NCI-H2081 treated with DMSO at 0.1 percent for 48 hours (cell line): ENCODE measurements around the gene FYCO1.

Source experiments
- DNase-seq: peaks from one replicate; lab custom pipeline; 2025; lab: John Stamatoyannopoulos, UW

Gene FYCO1

GRCh38 chr3:45915518-45916231 lies 79.9 kb downstream of the FYCO1 start:
- no peak for DNase-seq

DNA sequence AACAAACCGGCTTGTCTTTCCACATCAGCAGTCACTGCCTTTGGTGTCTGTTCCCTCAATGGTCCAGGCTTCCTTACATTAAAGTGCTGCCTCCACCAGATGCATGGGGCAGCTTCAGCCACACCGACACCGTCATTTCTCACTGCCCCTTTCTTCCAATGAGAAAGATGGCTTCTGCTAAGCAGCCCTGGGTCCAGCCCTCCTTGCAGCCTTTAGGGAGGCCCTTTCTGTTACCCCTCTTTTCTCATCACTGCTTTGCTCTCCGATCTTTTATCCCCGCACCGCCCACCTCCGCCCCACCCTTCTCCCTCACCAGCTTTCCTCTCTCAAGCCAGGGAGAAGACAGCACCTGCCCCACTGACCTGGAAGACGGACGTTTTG lies 80.6 kb downstream of the FYCO1 start:
- no peak for DNase-seq

GRCh38 chr3:45914362-45915058 lies 81.1 kb downstream of the FYCO1 start:
- DNase-seq, result no peak

GRCh38 chr3:45912435-45912834 lies 83.2 kb downstream of the FYCO1 start:
- DNase-seq, result no peak

- DNase-seq, result no peak
Observed at GRCh38 chr3:45911511-45912226, 84.0 kb downstream of the FYCO1 start.

- no peak for DNase-seq
Observed at GRCh38 chr3:45910892-45911291, 84.7 kb downstream of the FYCO1 start.

DNA sequence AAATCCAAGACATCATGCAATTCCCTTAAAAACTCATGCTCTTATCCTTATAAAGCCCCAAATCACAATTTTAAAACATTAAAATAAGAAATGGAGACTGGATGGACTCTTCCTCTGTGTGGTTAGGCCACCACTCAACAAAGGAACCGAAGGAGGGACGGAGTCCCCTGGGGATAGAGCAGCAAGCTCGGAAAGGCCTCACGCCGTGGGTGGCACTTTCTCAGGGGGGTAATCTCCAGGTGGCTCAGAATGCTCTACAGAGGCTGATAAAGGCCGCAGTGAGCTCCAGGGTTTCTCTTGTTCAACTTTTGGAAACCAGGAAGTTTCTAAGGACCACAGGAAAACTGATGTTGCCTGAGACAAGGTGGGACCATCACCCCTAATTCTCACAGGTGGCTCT lies 86.1 kb downstream of the FYCO1 start:
- DNase-seq, result no peak

DNA sequence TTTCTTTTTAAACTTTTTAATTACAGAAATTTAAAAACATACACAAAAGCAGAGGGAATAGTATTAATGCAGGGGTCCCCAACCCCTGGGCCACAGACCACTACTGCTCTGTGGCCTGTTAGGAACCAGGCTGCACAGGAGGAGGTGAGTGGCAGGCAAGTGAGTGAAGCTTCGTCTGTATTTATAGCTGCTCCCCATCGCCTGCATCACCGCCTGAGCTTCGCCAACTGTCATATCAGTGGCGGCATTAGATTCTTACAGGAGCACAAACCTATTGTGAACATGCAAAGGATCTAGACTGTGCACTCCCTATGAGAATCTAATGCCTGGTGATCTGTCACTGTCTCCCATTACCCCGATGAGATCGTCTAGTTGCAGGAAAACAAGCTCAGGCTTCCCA lies 86.9 kb downstream of the FYCO1 start:
- DNase-seq, result no peak

DNA sequence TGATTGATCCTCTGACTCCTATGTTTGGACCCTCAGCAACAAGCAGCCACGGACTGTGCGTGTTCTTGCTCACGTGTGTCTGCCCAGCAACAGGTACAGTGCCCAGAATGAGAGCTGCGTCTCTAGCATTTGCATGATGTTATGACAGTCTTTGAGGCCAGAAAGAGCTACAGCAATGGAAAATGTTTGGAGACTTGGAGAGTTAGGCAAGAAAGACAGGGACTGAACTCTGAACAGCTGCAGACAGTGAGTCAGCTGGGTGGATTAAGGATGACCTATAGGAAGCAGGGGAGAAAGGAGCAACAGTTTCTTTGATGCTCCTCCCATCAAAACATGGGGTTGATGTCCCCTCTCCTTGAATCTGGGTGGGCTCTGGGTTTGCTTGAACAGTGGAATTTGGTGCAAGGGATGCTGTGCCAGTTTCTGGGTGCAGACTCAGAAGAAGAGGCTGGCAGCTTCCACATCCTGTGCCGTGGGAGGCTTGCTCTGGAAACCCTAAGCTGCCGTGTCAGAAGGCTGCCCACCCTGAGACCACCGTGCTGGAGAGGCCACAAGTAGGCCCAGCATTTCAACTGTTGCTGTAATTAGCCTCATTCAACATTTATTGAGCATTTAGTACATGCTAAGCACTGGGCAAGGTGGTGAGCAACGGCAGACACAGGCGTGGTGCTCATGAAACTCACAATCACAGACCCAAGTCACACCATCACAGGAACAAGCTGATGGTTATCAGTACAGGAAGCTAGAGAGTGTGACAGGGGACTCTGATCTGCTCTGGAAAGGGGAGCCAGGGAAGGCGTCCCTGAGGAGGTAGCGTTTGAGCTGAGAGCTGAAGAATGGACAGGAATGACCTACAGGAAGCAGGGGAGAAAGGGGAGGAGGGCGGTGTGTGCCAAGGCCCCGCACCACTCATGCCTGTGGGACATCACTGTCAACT lies 87.6 kb downstream of the FYCO1 start:
- DNase-seq, result no peak

- no peak for DNase-seq
Observed at GRCh38 chr3:45906681-45907407, 88.8 kb downstream of the FYCO1 start.

GRCh38 chr3:45905755-45906154 lies 89.9 kb downstream of the FYCO1 start:
- DNase-seq, result no peak

- no peak for DNase-seq
Observed at GRCh38 chr3:45904931-45905330, 90.7 kb downstream of the FYCO1 start.

DNA sequence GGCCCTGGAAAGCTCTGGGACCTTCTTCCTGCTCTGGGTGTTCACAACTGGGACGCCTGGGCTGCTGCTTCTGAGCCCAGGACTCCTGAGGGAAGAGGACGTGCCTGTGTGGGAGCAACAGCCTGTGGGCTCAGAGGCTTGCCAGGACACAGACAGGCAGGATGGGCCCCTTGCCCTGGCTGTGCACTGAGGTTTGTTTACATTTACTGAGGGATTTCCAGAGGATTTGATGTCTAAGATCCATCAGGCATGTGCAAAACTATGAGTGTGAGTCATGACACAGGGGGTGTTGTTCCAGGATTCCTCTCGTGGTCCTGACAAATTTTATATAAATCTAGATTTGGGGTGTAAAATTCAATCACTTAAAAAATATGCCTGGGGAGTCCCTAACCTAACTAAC lies 98.7 kb downstream of the FYCO1 start:
- no peak for DNase-seq

DNA sequence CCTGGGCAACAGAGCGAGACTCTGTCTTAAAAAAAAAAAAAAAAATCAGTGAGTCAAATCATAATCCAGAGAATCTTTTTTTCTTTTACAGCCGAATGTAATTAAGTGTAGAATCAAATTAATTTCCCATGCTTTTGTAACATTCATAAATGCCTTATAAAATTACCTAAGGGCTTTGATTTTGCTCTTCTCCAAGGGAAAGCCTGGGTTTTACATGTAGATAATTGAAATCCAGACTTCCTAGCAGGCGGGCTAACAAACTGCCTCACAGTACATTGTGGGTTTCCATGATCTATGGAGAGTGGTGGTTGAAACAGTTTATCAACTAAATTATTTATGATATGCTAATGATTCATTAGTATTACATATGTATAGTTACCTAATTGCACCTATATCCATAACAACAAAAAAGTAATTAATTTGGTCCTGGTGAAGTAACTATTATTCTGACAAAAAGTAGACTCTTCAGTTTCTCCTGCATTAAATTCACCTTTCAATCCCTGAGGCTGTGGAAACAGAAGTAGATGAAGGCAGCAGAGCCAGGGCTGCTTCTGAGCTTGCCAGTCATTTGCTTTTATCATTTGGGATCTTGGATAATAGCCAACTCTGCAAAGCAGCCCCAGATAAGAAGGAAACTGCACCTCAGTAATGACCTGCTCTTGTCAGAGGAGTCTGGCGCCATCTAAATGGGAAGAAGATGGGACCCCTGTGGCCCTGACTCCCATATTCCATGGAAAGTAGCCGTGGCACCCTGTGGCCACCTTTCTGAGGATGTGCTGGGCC lies 99.7 kb downstream of the FYCO1 start:
- no peak for DNase-seq

DNA sequence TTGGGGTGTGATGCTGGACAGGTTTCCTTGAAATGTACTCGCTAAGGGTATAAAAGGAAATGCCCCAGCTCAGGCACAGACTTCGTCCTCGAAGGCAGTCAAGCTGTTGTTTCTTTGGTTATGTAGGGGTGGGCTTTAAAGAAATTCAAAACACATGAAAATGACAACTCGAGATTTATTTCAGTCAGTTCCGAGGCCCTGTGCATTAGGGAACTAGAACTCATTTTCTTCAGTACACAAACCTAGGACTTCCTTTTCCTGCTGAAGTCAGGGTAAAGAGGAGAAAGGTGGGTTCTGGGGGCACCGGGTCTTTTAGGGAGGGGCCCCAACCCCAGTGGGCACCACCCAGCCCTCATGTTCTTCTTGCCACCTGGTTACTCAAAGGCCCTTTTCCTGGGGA lies 101.6 kb downstream of the FYCO1 start:
- DNase-seq, result no peak

- no peak for DNase-seq
Observed at GRCh38 chr3:45892161-45892560, 103.5 kb downstream of the FYCO1 start.

GRCh38 chr3:45890405-45890804 lies 105.2 kb downstream of the FYCO1 start:
- DNase-seq, result no peak

- DNase-seq, result no peak
Observed at GRCh38 chr3:45889337-45889736, 106.3 kb downstream of the FYCO1 start.

GRCh38 chr3:45887759-45888511 lies 107.7 kb downstream of the FYCO1 start:
- DNase-seq, result no peak

DNA sequence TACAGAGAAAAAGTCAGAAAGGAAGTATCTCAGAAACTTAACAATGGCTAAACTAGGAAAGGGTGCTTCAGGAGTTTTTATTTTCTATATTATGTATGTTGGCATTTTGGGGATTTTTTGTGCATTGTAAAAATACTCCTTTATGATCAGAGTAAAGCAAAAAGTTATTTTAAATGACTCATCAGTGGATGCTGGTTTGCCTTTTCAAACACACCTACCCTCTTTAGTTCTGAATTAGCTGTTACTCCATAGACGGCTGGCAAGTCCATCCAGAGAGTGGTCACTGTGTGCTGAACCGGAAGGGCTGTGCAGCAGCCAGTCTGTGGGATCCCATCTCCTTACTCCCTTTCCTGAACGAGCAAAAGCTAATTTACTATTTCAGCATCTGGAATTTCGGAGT lies 108.3 kb downstream of the FYCO1 start:
- no peak for DNase-seq
